Body of pancreas (tissue), 4 donors: ENCODE data around the gene CCDC146.

Experiments
- CTCF ChIP-seq, 7 experiments: fragments of 450-650 bp in 4 of 7; fragments of 200-600 bp in 3 of 7; sonication (generic) in 3 of 7; IDR thresholded peaks; one replicate each; pipeline ENCODE4 v1.5.1; 2016 to 2019; ENCODE audit warnings: antibody characterized with exemption in 7 of 7
- POLR2A ChIP-seq, 3 donors: fragments of 450-650 bp; IDR thresholded peaks; one replicate each; pipeline ENCODE4 v1.6.1; 2016; ENCODE audit warnings: antibody characterized with exemption in 3 of 3, mild to moderate bottlenecking in 2 of 3

- TF ChIP-seq CTCF (IDR thresholded peaks at IDR 0.05) (no peak), POLR2A (IDR thresholded peaks at IDR 0.05) (no peak)
These were observed 159.5 kb downstream of the CCDC146 start for GRCh38 chr7:77281780-77282478.
